HCT116 (cell line): ENCODE measurements around the gene ANXA2.

Experiments used
- CEBPB ChIP-seq: IDR thresholded peaks from 2 replicates; pipeline ENCODE4 v1.6.1; 2012; ENCODE audit warnings: low read depth
- EGR1 ChIP-seq: IDR thresholded peaks from 2 replicates; pipeline ENCODE4 v1.6.1; 2012; ENCODE audit warnings: low read depth
- EZH2 ChIP-seq: fragments of 200-600 bp; sonication (generic); IDR thresholded peaks from 2 replicates; pipeline ENCODE4 v1.6.1; 2017; ENCODE audit warnings: antibody characterized with exemption, mixed run types
- JUND ChIP-seq: IDR thresholded peaks from 2 replicates; pipeline ENCODE4 v1.6.1; 2012
- POLR2A ChIP-seq: IDR thresholded peaks from 2 replicates; pipeline ENCODE4 v1.7.0; 2011; ENCODE audit warnings: borderline replicate concordance; ENCODE audit not compliant: insufficient read depth, insufficient read length; ENCODE audit errors: extremely low read depth
- POLR2AphosphoS5 ChIP-seq: IDR thresholded peaks from 2 replicates; pipeline ENCODE4 v1.6.1; 2011; ENCODE audit warnings: mild to moderate bottlenecking, low read depth, low read length, moderate library complexity
- RAD21 ChIP-seq: IDR thresholded peaks from 2 replicates; pipeline ENCODE4 v1.6.1; 2012; ENCODE audit warnings: low read depth, mild to moderate bottlenecking
- REST ChIP-seq: IDR thresholded peaks from 2 replicates; pipeline ENCODE4 v1.6.1; 2012; ENCODE audit warnings: low read depth
- SIN3A ChIP-seq: IDR thresholded peaks from 2 replicates; pipeline ENCODE4 v1.6.1; 2012; ENCODE audit warnings: low read depth
- TCF7L2 ChIP-seq: IDR thresholded peaks from 2 replicates; pipeline ENCODE4 v1.7.0; 2011; ENCODE audit warnings: borderline replicate concordance, inconsistent platforms; ENCODE audit not compliant: insufficient read depth, insufficient read length; ENCODE audit errors: extremely low read depth
- ZNF274 ChIP-seq: fragments of 200-500 bp; sonication (Bioruptor generic); IDR thresholded peaks from 2 replicates; pipeline ENCODE4 v1.6.1; 2014; ENCODE audit warnings: mild to moderate bottlenecking, low read depth, low read length, inconsistent platforms
- TF ChIP-seq, protein P1 (sequence below), 3 experiments: fragments of 200-600 bp in 1 of 3; sonication (generic) in 1 of 3; IDR thresholded peaks in 2 of 3; conservative IDR thresholded peaks in 1 of 3; 2 replicates each; pipeline ENCODE4 v1.5.1; 2012 to 2017; ENCODE audit warnings: low read depth in 2 of 3, low read length in 2 of 3, antibody characterized with exemption in 1 of 3, borderline replicate concordance in 1 of 3, control low read depth in 1 of 3, mild to moderate bottlenecking in 1 of 3, mixed read lengths in 1 of 3, mixed run types in 1 of 3, moderate library complexity in 1 of 3; ENCODE audit not compliant: insufficient read depth in 1 of 3
- TF ChIP-seq, protein P2 (sequence below): IDR thresholded peaks from 2 replicates; pipeline ENCODE4 v1.6.1; 2012

- TF ChIP-seq, protein P1, sequence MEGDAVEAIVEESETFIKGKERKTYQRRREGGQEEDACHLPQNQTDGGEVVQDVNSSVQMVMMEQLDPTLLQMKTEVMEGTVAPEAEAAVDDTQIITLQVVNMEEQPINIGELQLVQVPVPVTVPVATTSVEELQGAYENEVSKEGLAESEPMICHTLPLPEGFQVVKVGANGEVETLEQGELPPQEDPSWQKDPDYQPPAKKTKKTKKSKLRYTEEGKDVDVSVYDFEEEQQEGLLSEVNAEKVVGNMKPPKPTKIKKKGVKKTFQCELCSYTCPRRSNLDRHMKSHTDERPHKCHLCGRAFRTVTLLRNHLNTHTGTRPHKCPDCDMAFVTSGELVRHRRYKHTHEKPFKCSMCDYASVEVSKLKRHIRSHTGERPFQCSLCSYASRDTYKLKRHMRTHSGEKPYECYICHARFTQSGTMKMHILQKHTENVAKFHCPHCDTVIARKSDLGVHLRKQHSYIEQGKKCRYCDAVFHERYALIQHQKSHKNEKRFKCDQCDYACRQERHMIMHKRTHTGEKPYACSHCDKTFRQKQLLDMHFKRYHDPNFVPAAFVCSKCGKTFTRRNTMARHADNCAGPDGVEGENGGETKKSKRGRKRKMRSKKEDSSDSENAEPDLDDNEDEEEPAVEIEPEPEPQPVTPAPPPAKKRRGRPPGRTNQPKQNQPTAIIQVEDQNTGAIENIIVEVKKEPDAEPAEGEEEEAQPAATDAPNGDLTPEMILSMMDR (IDR thresholded peaks at IDR 0.05 in 2 of 3, conservative IDR thresholded peaks at IDR 0.05 in 1 of 3; ENCODE audit: borderline replicate concordance in 1 of 3, insufficient read depth in 1 of 3, low read depth in 2 of 3, low read length in 2 of 3), result no peak
- TF ChIP-seq REST (no peak), EGR1 (no peak), TCF7L2 (no peak), POLR2AphosphoS5 (no peak), SIN3A (no peak), CEBPB (no peak), RAD21 (no peak), JUND (no peak), POLR2A (no peak), ZNF274 (no peak), EZH2 (no peak)
- TF ChIP-seq, protein P2, sequence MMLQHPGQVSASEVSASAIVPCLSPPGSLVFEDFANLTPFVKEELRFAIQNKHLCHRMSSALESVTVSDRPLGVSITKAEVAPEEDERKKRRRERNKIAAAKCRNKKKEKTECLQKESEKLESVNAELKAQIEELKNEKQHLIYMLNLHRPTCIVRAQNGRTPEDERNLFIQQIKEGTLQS, result no peak
Observed at GRCh38 chr15:60323322-60323721, 74.5 kb downstream of the ANXA2 start.
